Measurements from ENCODE around the gene TRAF3IP1. TPM values are rescaled to one million over a fixed set of nuclear protein-coding genes. Genes with fewer than 3 reads are reported as not detected.
"Not testable (repeated sequence)": the region's sequence is repeated elsewhere in the genome, so short reads cannot be mapped to it uniquely, and the experiment has no call there.

The TRAF3IP1 gene
- polyA plus RNA-seq, 3 donors, result 1.2 to 1.5 (median 1.5) TPM

- no peak overlapping the region for H3K4me2 ChIP-seq (replicated peaks; ENCODE audit: extremely low read depth, low read length, poor library complexity, severe bottlenecking)
- no peaks in the 10 kb centered on the region for H3K79me2 ChIP-seq (ENCODE audit: insufficient read depth, low read length)
- H3K4me1 ChIP-seq (ENCODE audit: control insufficient read depth in 1 of 2, insufficient read depth in 2 of 2, low read length in 2 of 2), result no peaks in the 10 kb centered on the region
- Mint-ChIP-seq H3K4me3 (no peak overlapping the region), H3K9me3 (peaks cover 0 to 2% (median 0%) of the 10 kb centered on the region in 7 donors), H3K27me3 (ENCODE audit: low read depth in 3 of 3) (no peaks in the 10 kb centered on the region), H3K27ac (no peak overlapping the region), H3K36me3 (peaks cover 30% of the 10 kb centered on the region in 2 donors), H3K4me1 (no peaks in the 10 kb centered on the region)
- H3K9ac ChIP-seq (ENCODE audit: insufficient read depth, low read length, poor library complexity, severe bottlenecking), result no peak overlapping the region
- H3K36me3 ChIP-seq (replicated peaks in 1 of 2; ENCODE audit: control insufficient read depth in 1 of 2, insufficient read depth in 2 of 2, low read length in 2 of 2), result peaks cover 0 to 25% of the 10 kb centered on the region in 2 donors
- no peak for TF ChIP-seq CTCF (IDR thresholded peaks at IDR 0.05)
- WGBS (ENCODE audit: insufficient coverage), result 100% methylated on average over 1 of the region's 5 CpGs
- no peak overlapping the region for H2AFZ ChIP-seq (ENCODE audit: insufficient read depth, low read depth, low read length, poor library complexity, severe bottlenecking)
- no peaks in the 10 kb centered on the region for H4K20me1 ChIP-seq (ENCODE audit: insufficient read depth, low read length)
- DNase-seq, result no peak
- no peaks in the 10 kb centered on the region for H3K9me3 ChIP-seq (replicated peaks in 1 of 2; ENCODE audit: control insufficient read depth in 1 of 2, insufficient read depth in 1 of 2, low read length in 2 of 2)
- no peaks in the 10 kb centered on the region for H3K27me3 ChIP-seq (ENCODE audit: control insufficient read depth in 2 of 2, insufficient read depth in 2 of 2, low read length in 2 of 2)
- intact Hi-C loops (cut with micrococcal nuclease), result no loop called here
- H3K27ac ChIP-seq (ENCODE audit: low read depth in 1 of 2, low read length in 2 of 2), result no peak overlapping the region
- no peak overlapping the region for H3K4me3 ChIP-seq (replicated peaks in 1 of 3; ENCODE audit: low read depth in 2 of 3, low read length in 3 of 3)
These were observed 11.6 kb downstream of the TRAF3IP1 start for GRCh38 chr2:238331916-238332315.

- 100% methylated on average over 5 of the region's 6 CpGs for WGBS (ENCODE audit: insufficient coverage)
- Histone ChIP-seq H4K20me1 (ENCODE audit: insufficient read depth, low read length) (no peaks in the 10 kb centered on the region), H3K27ac (ENCODE audit: low read depth in 1 of 2, low read length in 2 of 2) (no peak overlapping the region), H3K9me3 (replicated peaks in 1 of 2; ENCODE audit: control insufficient read depth in 1 of 2, insufficient read depth in 1 of 2, low read length in 2 of 2) (no peaks in the 10 kb centered on the region), H3K36me3 (replicated peaks in 1 of 2; ENCODE audit: control insufficient read depth in 1 of 2, insufficient read depth in 2 of 2, low read length in 2 of 2) (peaks cover 0 to 17% of the 10 kb centered on the region in 2 donors), H3K4me1 (ENCODE audit: control insufficient read depth in 1 of 2, insufficient read depth in 2 of 2, low read length in 2 of 2) (no peaks in the 10 kb centered on the region), H3K4me3 (replicated peaks in 1 of 3; ENCODE audit: low read depth in 2 of 3, low read length in 3 of 3) (no peak overlapping the region), H3K9ac (ENCODE audit: insufficient read depth, low read length, poor library complexity, severe bottlenecking) (no peak overlapping the region), H2AFZ (ENCODE audit: insufficient read depth, low read depth, low read length, poor library complexity, severe bottlenecking) (no peak overlapping the region), H3K79me2 (ENCODE audit: insufficient read depth, low read length) (no peaks in the 10 kb centered on the region), H3K27me3 (ENCODE audit: control insufficient read depth in 2 of 2, insufficient read depth in 2 of 2, low read length in 2 of 2) (no peaks in the 10 kb centered on the region), H3K4me2 (replicated peaks; ENCODE audit: extremely low read depth, low read length, poor library complexity, severe bottlenecking) (no peak overlapping the region)
- peaks cover 0 to 3% (median 0%) of the 10 kb centered on the region in 3 donors for H3K27me3 Mint-ChIP-seq (ENCODE audit: low read depth in 3 of 3)
- peaks cover 20 to 32% of the 10 kb centered on the region in 2 donors for H3K36me3 Mint-ChIP-seq
- H3K4me1 Mint-ChIP-seq, result no peaks in the 10 kb centered on the region
- intact Hi-C loops (cut with micrococcal nuclease), result no loop called here
- TF ChIP-seq CTCF (IDR thresholded peaks at IDR 0.05), result no peak
- H3K27ac Mint-ChIP-seq, result no peak overlapping the region
- no peak overlapping the region for H3K4me3 Mint-ChIP-seq
- no peak for DNase-seq
- no peaks in the 10 kb centered on the region for H3K9me3 Mint-ChIP-seq
These were observed 14.6 kb downstream of the TRAF3IP1 start for GRCh38 chr2:238334885-238335284.

- H3K9ac ChIP-seq (ENCODE audit: insufficient read depth, low read length, poor library complexity, severe bottlenecking); H3K27me3 ChIP-seq (ENCODE audit: control insufficient read depth in 2 of 2, insufficient read depth in 2 of 2, low read length in 2 of 2); H3K27ac ChIP-seq (ENCODE audit: low read depth in 1 of 2, low read length in 2 of 2); H3K4me1 Mint-ChIP-seq; H3K9me3 ChIP-seq (replicated peaks in 1 of 2; ENCODE audit: control insufficient read depth in 1 of 2, insufficient read depth in 1 of 2, low read length in 2 of 2); H4K20me1 ChIP-seq (ENCODE audit: insufficient read depth, low read length); H3K79me2 ChIP-seq (ENCODE audit: insufficient read depth, low read length); H2AFZ ChIP-seq (ENCODE audit: insufficient read depth, low read depth, low read length, poor library complexity, severe bottlenecking); DNase-seq; H3K27me3 Mint-ChIP-seq (ENCODE audit: low read depth in 3 of 3); H3K4me3 Mint-ChIP-seq; H3K4me3 ChIP-seq (replicated peaks in 1 of 3; ENCODE audit: low read depth in 2 of 3, low read length in 3 of 3); H3K4me2 ChIP-seq (replicated peaks; ENCODE audit: extremely low read depth, low read length, poor library complexity, severe bottlenecking); intact Hi-C loops (cut with micrococcal nuclease); H3K4me1 ChIP-seq (ENCODE audit: control insufficient read depth in 1 of 2, insufficient read depth in 2 of 2, low read length in 2 of 2); H3K9me3 Mint-ChIP-seq: not testable (repeated sequence)
- Mint-ChIP-seq H3K27ac (peak overlapping the region in 1 of 7 donors; percentile 12), H3K36me3 (peaks cover 20 to 32% of the 10 kb centered on the region in 2 donors)
- no CpG with 5 or more reads among the region's 8 CpGs for WGBS (ENCODE audit: insufficient coverage)
- peaks cover 0 to 11% of the 10 kb centered on the region in 2 donors for H3K36me3 ChIP-seq (replicated peaks in 1 of 2; ENCODE audit: control insufficient read depth in 1 of 2, insufficient read depth in 2 of 2, low read length in 2 of 2)
These were observed 15.3 kb downstream of the TRAF3IP1 start for GRCh38 chr2:238335591-238335990.

Data from CD14-positive monocyte (primary cell).